ENCODE data around the gene MVB12B. TPM values are rescaled to one million over a fixed set of nuclear protein-coding genes. Genes with fewer than 3 reads are reported as not detected.

Gene MVB12B
- total and polyA plus RNA-seq, 9 donors, result 7.0 to 23.1 (median 17.8) TPM

DNA sequence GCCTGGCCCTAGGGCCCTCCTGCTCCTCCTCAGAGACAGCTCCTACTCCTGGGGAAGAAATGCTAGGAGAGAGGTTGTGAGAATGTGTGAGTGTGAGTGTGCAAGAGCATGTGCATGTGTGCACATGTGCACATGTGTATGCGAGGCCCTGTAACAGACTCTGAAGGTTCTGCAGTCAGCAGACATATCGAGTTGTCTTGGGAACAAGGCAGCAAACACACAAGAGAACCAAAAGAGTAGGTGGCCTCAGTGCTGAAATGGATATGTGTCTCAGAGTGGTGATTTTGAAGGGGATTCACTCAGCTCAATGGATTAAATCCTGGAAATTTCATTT, 50.5 kb downstream of the MVB12B start:
- DNase-seq, result no peak
- Histone ChIP-seq H3K4me1 (ENCODE audit: insufficient read depth) (peaks cover 5% of the 10 kb centered on the region), H3K9me3 (no peaks in the 10 kb centered on the region), H3K36me3 (no peaks in the 10 kb centered on the region), H3K4me3 (no peak overlapping the region), H3K27me3 (no peaks in the 10 kb centered on the region), H3K27ac (no peak overlapping the region)
- intact Hi-C loops (cut with DNase I), result no loop called here
- TF ChIP-seq EP300 (IDR thresholded peaks at IDR 0.05) (no peak), CTCF (IDR thresholded peaks at IDR 0.05) (no peak), POLR2A (IDR thresholded peaks at IDR 0.05) (no peak)
- 94 to 100% (median 96%) methylated on average over 2 of the region's 2 CpGs for WGBS, 3 donors

GRCh38 chr9:126377536-126377935, 50.9 kb downstream of the MVB12B start:
- Histone ChIP-seq H3K4me1 (ENCODE audit: insufficient read depth) (peaks cover 5% of the 10 kb centered on the region), H3K27me3 (no peaks in the 10 kb centered on the region), H3K9me3 (no peaks in the 10 kb centered on the region), H3K27ac (no peak overlapping the region), H3K4me3 (no peak overlapping the region), H3K36me3 (no peaks in the 10 kb centered on the region)
- TF ChIP-seq EP300 (IDR thresholded peaks at IDR 0.05) (no peak), POLR2A (IDR thresholded peaks at IDR 0.05) (no peak), CTCF (IDR thresholded peaks at IDR 0.05) (no peak)
- intact Hi-C loops (cut with DNase I), result no loop called here
- 82 to 91% (median 83%) methylated on average over 9 of the region's 9 CpGs for WGBS, 3 donors
- no peak for DNase-seq

- intact Hi-C loops (cut with DNase I), result no loop called here
- H3K9me3 ChIP-seq, result no peaks in the 10 kb centered on the region
- no peak overlapping the region for H3K27ac ChIP-seq
- no peak for DNase-seq
- H3K27me3 ChIP-seq, result no peaks in the 10 kb centered on the region
- no peak overlapping the region for H3K4me3 ChIP-seq
- 76 to 81% (median 77%) methylated on average over 7 of the region's 7 CpGs for WGBS, 3 donors
- TF ChIP-seq EP300 (IDR thresholded peaks at IDR 0.05), result no peak
- TF ChIP-seq POLR2A (IDR thresholded peaks at IDR 0.05), result no peak
- no peak for TF ChIP-seq CTCF (IDR thresholded peaks at IDR 0.05)
- H3K36me3 ChIP-seq, result no peaks in the 10 kb centered on the region
- peaks cover 5% of the 10 kb centered on the region for H3K4me1 ChIP-seq (ENCODE audit: insufficient read depth)
Measured at GRCh38 chr9:126378761-126379160, 52.1 kb downstream of the MVB12B start.

DNA sequence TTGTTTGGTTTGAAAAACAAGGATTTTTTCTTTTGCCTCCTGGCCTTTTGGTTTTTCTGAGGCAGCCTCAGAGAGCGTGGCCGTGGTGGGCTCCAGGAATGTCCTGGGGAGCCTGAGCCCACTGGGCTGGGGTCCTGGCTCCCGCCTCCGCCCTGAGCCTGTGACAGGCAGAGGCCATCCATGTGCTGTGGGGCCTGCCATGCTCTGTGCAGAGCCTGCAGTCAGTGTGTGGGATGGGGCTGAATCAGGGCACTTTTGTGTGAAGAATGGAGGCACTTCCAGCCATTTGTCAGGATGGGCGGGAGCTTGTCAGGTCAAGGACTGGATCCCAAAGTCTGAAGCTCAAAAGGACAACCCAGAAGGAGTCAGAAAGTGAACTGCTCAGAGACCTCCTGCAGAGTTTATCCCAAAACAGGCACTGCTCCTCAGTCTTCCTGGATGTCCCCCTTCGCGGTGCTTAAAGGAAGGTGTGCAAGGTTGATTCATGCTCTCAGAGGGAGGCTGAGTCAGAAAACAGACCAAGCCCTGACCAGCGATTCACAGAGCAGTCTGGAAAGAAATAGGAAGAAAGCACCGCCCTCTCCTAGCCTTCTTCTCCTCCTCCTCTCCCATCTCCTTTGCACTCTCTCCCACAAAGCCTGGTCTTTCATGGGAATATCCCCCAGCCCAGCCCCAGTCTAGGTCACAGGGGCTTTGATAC, 53.2 kb downstream of the MVB12B start:
- Histone ChIP-seq H3K9me3 (no peaks in the 10 kb centered on the region), H3K27ac (no peak overlapping the region), H3K27me3 (no peaks in the 10 kb centered on the region), H3K4me3 (no peak overlapping the region), H3K4me1 (ENCODE audit: insufficient read depth) (peaks cover 5% of the 10 kb centered on the region), H3K36me3 (no peaks in the 10 kb centered on the region)
- intact Hi-C loops (cut with DNase I), result no loop called here
- WGBS, 3 donors, result 76 to 83% (median 80%) methylated on average over 9 of the region's 9 CpGs
- no peak for TF ChIP-seq EP300 (IDR thresholded peaks at IDR 0.05)
- no peak for TF ChIP-seq CTCF (IDR thresholded peaks at IDR 0.05)
- TF ChIP-seq POLR2A (IDR thresholded peaks at IDR 0.05), result no peak
- DNase-seq, result no peak
